HG02763 (cell line): ENCODE results near the gene SHROOM3.
"Not testable (repeated sequence)": the region's sequence is repeated elsewhere in the genome, so short reads cannot be mapped to it uniquely, and the experiment has no call there.

Experiments used
- ATAC-seq: cut with Tn5 transposase; IDR thresholded peaks from one replicate; pipeline ENCODE4 v1.9.1; 2021; ENCODE audit warnings: mild to moderate bottlenecking, moderate library complexity; ENCODE audit not compliant: unreplicated experiment

The SHROOM3 gene

DNA sequence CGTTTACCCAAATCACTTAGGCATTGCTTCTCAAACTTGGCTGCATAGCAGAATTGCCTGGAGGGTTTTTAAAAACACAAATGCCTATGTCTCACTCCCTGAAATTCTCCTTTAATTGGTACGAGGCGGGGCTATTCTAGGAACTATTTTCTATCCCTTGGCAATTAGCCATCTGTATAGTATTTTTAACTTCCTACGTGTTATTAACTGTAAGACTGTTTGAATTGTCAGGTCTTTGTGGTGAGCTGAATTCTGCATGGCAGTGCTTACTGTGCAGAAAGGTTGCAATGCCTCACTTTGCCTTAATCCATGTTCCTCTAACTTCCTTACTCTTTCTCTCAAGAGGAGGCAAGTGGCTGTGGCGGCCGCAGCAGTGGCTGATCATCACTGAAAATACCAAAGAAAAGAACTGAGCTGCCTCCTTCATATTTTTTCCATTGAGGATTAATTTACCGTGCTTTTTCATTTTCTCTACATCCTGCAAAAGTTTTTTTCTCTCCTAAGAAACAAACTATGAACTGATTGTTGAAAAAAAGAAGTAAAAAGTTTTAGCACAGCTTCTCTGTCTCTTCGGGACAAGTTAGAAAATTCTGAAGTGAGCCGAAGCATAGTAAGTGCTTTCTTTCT, at the start of gene SHROOM3:
TSS of gene SHROOM3 (plus strand) at position 329 of the 627 bp plus-strand sequence. CDS start 824 bp downstream, outside the sequence.
- no peak for ATAC-seq

DNA sequence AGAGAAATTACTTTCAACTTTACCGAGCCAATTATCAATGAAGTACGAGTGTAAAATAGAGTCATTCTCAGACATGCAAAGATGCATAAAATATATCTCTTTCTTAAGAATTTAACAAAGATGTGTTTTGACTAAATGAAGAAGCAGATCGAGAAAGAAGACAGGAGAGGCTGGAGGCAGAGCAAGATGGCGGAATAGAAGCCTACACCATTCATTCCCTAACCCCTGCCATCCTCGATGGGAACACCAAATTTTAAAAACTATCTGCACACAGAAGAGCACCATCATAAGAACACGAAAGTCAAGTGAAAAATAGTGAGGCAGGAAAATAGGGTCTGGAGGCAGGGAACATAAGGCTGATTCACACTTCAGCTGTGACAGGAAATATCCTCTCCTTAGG, 49.1 kb upstream of the SHROOM3 start:
- ATAC-seq = no peak

DNA sequence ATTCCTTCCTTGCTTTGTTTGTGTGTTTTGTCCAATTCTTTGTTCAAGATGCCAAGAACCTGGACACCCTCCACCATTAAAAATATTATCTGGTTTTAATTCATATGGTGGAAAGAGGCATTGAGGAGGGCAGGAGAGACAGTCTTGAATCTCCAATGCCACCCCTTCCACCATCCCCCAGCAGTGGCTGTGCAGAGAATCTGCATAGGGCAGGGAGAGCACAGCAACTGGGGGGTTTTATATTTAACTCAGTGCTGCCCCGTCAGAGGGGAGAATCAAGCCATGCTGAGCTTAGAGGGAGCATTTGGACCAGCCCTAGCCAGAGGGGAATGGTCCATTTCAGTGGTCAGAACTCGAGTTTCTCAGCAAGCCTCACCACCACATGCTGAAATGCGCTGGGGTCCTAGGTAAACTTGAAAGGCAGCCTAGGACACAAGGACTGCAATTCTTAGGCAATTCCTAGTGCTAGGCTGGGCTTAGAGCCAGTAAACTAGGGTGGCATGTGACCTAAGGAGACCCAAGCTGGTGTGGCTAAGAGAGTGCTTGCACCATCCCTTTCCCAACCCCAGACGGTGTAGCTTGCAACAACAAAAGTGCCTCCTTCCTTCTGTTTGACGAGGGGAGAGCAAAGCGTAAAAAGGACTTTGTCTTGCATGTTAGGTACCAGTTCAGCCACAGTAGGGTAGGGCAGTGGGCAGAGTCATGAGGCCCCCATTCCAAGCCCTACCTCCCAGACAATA, 48.3 kb upstream of the SHROOM3 start:
- ATAC-seq = no peak

DNA sequence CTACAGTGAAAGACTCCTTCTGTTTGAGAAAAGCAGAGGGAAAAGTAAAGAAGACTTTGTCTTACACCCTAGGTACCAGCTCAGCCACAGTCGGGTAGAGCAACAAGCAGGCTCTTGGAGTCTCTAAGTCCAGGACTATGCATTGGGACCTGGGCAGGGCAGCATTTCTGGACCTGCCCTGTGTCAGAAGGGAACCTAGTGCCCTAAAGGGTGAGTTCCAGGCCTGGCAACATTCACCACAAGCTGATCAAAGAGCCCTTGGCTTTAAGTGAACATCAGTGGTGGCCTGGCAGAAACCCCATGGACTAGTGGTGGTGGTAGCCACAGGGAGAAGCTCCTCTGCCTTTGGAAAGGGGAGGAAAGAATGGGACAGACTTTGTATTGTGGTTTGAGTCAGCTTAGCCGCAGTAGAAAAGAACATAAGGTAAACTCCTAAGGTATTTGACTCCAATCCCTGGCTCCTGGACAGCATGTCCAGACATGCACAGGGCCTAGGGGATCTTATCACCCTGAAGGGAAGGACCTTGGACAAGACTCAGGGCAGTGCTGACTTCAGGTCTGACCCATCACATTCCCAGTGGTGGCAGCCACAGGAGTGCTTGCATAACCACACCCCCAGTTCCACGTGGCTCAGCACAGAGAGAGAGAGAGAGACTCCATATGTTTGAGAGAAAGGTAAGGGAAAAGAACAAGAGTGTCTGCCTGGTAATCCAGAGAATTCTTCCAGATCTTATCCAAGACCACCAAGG, 46.7 kb upstream of the SHROOM3 start:
- no peak for ATAC-seq

DNA sequence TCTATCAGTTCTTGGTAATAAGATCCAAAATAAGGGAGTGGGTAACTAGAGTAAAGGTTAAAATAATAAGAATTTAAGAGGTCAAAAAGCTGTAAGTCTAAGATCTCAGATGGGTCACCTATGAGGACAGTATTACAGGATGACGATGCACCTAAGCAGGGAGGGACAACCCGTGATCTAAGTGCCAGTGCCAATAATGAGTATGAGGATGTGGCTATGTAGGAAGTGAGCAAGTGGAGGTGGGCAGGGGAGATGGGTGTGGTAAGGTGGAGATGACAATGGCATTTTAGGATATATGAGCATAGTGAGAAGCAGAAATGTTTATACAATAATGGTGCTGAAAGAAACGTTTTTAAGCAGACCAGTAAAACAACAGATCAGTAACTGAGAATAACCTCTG, 33.4 kb upstream of the SHROOM3 start:
- no peak for ATAC-seq

DNA sequence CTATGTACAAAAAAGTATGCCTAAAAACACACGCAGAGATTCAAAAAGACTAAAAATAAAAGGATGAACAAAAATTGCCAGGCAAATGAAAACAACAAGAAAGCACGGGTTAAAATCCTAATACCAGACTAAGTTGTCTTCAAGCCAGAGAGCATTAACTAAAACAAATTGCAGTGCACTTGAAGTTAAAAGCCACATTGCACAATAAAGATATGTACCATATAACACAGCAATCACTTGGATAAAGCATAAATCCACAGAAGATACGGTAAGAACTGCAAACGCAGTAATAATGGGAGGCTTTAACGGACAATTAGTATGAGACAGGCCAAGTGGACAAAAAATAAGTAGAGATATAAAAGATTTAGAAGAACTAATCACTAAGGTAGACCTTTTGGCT, 28.9 kb upstream of the SHROOM3 start:
- ATAC-seq = no peak

DNA sequence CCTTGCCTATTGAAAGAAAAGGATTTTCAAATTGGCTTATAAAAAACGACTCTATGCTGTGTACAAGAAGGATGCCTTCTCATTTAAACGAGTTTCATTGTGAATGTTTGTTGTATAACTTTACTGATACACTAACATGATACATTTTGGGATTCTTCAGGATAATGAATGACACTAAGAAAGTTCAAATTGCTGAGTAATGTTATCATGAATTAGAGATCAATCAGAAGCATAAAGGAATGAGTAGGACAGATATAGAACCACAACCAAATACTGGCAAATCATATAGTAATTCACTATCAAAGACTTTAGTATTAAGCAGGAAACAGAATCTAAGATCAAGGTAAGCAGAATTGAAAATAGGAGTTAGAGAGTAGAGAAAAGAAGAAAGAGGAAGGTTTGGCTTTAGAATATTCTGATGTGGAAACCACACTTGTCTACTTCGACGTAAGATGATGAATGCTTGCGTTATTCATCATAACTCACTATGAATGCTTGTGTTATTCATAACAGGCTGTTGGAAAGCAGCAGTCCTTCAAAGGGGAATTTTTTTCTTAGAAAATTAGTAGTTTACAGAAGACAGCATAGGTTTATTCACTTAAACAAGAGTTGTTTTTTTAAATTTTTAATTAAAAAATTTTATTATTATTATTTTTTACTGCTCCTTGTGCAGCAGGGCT, 27.4 kb upstream of the SHROOM3 start:
- ATAC-seq = no peak

DNA sequence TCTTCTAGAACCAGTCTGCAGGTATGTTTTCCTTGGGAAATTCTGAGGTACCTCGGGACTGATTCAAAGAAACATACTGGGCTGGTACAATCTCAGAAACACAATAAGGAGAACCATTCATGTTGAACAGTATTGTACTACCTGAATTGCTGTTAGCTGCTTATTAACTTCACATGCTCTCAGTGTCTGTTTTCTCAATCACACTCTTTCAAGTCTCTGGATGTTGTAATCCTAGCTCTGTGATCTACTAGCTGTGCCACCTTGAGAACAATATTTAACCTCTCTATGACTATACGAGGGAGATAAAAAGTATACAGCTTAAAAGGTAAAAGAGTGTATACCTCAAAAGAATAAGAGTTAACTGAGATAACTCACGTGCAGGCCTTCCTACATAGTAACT, 24.4 kb upstream of the SHROOM3 start:
- ATAC-seq = no peak

DNA sequence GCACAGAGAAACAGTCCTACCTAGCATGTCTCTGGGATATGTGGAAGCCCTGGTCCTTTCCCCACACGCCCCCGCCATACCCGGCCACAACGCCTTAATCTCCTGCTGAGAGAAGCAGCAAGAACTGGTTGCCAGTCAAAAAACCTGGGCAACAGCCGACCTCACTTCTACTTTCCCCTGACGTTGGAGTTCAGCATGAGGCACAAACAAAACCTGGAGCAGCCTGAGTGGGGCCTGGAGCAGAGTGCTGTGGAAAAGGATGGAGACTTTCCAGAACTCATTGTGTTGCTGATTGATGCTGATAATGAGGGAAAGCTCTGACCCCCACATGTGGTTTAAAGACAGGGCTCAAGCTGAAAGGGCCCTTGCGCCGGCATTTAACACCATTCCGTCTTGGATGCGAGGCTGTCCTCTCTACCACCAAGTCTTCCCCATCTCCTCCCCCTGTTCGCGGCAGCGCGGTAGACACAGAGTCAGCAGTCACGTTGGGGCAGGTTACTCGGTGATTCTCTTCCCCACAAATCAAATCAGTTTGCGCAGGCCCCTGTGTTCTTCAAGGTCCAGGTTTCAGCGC, 14.8 kb upstream of the SHROOM3 start:
- no peak for ATAC-seq

DNA sequence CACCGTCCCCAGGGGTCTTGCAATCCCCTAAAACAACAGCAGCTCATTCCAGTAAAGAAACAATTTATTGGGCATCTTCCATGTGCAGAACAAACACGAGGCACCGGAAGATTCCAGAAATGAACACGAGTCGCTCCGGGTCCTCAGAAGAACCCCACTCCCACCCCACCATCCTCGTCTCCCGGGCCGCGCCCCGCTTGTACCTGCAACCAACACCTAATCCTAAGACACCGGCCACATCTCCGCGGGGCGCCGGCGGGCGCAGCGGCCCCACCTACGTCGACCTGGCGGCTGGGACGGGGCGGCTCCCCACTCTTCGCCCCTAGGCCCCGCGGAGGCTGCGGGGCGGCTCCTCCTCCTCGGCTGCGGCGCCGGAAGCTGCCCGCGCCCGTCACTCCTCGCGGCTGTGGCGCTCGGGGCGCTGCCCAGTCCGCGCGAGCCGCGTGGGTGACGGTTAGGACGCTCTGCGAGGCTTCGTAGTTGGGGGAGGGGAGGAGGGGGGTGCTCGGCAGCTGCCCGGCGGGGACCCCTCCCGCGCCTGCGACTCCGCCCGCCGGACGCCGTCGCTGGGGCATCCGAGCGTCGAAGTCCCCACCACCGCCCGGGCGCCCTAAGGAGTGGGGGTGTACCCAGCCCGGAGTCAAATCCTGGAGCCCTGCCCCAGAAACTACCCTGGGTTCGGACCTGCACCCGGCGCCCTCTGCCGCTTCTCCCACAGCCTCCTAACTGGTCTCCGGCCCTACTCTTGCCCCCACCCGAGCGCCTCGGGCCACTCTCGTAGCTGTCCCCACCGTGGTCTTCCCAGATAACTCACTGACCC, 14.1 kb upstream of the SHROOM3 start, which contains the start of gene CCDC158:
TSS of gene CCDC158 (minus strand) at position 380 of the 820 bp plus-strand sequence. CDS start 17,934 bp downstream, outside the sequence.
- no peak for ATAC-seq

DNA sequence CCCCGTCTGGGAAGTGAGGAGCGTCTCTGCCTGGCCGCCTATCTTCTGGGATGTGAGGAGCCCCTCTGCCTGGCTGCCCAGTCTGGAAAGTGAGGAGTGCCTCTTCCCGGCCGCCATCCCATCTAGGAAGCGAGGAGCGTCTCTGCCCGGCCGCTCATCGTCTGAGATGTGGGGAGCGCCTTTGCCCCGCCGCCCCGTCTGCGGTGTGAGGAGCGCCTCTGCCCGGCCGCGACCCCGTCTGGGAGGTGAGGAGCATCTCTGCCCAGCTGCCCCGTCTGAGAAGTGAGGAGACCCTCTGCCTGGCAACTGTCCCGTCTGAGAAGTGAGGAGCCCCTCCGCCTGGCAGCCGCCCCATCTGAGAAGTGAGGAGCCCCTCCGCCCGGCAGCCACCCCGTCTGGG, 11.9 kb upstream of the SHROOM3 start:
- ATAC-seq = not testable (repeated sequence)

DNA sequence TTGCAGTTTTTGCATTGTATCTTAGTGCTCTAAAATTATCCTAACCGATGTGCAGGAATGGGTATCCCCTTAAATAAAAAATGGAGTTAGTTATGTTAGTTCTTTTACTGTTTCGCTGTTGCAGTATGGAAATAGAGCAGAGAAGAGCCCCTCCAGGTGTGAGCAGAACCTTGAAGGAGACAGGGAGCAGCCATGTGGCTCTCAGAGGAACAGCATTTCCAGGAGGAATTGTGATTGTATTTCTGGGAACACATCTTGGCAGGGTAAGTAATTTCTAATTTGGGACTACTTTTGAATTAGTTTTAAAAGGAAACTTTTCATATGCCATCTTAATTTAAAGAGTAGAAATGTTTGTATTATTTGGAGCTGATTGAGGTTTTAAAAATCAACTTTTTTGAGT, 8.8 kb upstream of the SHROOM3 start:
- no peak for ATAC-seq

DNA sequence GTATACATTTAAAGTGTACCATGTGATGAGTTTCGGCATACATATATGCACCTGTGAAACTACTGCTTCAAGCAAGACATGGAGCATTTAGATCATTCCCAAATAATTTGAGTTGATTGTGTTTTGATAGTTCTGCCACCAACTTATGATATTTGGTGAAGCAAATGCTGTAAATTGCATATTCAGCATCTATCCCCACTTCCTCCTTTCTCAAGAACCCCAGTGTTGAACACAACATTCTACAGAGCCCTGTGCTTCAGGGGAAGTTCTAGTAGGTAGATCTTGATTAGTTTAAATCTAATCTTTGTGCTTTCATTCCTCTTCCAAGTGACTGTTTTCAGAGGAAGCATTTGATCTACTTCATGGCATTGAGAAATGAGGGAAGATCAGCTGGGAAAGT, 5.4 kb upstream of the SHROOM3 start:
- ATAC-seq = no peak

DNA sequence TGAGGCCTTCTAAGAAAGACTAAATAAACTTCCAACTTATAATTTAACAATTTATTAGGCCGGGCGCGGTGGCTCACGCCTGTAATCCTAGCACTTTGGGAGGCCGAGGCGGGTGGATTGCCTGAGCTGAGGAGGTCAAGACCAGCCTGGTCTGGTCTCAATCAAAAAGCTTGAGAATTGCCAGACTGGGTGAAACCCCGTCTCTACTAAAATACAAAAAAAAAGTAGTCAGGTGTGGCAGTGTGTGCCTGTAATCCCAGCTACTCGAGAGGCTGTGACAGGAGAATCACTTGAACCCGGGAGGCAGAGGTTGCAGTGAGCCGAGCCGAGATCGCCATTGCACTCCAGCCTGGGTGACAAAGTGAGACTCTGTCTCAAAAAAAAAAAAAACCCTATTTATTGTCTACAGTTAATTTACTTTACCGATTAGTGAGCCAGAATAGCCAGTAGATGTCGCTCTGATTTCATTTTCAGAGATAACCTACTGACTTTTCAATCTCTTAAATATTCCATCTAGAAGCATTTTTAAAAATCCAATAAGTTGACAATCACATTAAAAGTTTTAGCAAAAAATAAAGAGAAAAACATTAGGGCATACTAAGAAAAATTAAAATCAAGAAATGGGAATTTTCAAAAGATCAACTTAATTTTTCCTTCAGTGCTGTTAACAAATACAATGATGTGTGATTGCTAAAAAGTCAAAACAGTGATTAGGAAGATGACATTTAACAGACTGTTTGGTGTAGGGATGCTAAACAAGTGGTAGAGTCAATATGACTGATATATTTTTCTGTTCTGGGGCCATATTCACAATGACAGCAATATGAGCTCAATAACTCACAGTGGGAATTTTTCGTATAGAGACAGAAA, 4.3 kb upstream of the SHROOM3 start:
- ATAC-seq = no peak

DNA sequence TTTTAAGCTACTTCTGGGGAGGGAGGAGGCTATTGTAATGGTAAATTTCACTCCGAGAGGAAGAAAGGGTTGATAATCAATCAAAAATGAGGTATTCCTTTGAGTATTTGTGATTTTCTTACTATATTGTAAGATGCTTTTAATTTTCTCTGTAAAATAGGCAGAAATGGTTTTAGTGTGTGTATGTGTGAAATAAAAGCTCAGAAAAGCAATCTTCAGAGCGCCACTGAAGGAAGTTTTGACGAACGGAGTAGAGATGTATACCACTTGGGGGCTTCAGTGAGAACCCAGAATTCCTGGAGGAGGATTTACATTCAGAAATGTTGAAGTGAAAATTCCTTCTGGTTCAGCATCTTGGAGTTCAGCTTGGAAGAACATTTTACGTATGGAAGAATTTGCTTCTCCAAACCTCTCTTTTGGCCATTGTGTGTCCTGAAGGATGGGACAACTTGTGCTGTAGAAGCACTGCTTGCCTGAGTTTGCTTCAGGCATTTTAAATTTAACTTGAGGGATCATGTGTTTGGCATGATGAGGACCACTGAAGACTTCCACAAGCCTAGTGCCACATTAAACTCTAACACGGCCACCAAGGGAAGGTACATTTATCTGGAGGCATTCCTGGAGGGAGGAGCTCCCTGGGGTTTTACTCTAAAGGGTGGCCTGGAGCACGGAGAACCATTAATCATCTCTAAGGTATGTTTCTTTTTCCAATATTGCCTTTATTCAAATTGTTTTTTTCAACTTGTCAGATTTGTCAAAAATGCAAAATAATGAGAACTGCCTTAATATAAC, 695 bp downstream of the SHROOM3 start:
- no peak for ATAC-seq

DNA sequence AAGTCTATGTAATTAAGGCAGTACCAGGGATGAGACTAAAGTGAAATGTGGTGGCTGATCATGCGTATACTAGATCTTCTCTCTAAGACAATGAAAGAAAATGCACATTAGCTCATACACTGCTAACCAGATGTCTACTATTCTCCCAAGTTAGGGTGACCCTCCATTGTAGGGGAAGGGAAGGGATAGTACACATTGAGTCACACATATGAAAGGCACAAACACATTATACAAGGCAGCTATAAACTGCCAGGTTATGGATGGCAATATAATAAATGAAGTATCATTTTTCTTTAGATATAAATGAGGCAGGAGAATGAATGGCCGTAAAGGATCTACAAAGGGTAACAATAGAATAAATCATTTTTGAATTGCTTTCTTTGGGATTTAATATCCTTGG, 4.5 kb downstream of the SHROOM3 start:
- ATAC-seq = no peak

DNA sequence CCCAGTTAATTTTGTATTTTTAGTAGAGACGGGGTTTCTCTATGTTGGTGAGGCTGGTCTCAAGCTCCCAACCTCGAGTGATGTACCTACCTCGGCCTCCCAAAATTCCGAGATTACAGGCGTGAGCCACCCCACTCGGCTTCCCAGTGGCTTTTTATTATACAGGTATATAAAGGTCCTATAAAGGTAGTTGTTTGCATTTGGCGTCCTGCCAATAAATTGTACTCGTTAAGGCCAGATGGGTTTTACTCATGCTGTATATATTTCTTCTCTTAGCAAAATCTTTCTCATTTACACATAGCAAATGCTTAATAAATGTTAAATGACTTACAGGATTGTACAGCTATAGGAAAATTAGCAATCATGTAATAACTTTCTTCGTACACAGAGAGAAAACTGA, 6.9 kb downstream of the SHROOM3 start:
- no peak for ATAC-seq

DNA sequence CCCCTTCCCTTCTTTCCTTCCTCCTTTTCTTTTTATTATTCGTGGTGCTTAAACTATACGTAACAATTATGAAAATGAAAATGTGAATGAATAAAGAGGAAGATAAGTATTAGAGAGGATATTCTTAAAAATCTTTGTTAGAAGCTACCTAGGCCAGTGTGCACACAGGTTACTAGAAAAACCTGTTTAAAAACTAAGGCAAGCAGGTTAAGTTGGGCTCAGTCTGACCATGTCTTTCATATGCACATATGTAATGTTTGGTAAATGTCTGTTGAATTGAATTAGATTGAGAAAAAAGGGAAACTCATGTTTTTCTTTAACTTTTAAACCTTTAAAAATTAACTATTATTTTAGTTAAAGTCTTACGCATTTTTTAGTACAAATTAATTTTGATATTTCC, 7.8 kb downstream of the SHROOM3 start:
- ATAC-seq = no peak
